ENCODE results near the gene SYT5.

- TF ChIP-seq, protein P1, sequence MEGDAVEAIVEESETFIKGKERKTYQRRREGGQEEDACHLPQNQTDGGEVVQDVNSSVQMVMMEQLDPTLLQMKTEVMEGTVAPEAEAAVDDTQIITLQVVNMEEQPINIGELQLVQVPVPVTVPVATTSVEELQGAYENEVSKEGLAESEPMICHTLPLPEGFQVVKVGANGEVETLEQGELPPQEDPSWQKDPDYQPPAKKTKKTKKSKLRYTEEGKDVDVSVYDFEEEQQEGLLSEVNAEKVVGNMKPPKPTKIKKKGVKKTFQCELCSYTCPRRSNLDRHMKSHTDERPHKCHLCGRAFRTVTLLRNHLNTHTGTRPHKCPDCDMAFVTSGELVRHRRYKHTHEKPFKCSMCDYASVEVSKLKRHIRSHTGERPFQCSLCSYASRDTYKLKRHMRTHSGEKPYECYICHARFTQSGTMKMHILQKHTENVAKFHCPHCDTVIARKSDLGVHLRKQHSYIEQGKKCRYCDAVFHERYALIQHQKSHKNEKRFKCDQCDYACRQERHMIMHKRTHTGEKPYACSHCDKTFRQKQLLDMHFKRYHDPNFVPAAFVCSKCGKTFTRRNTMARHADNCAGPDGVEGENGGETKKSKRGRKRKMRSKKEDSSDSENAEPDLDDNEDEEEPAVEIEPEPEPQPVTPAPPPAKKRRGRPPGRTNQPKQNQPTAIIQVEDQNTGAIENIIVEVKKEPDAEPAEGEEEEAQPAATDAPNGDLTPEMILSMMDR (IDR thresholded peaks at IDR 0.05): no peak
- no peak for TF ChIP-seq POLR2A (IDR thresholded peaks at IDR 0.05)
These were observed 32.4 kb downstream of the SYT5 start for GRCh38 chr19:55147545-55148251.

Data from uterus (tissue), 2 donors.